Progenitor cell of endocrine pancreas (in vitro differentiated cells): Measurements from ENCODE around the gene SVIL. TPM values are rescaled to one million over a fixed set of nuclear protein-coding genes. Genes with fewer than 3 reads are reported as not detected.

Experiments used
- DNase-seq: peaks from one replicate; pipeline ENCODE4 v3.0.0; 2021; ENCODE audit warnings: low spot score; ENCODE audit not compliant: unreplicated experiment
- H3K27ac Mint-ChIP-seq: 2 replicates; pipeline ENCODE4 v1.8.0; 2021; ENCODE audit warnings: mild to moderate bottlenecking, moderate library complexity, mixed read lengths
- H3K27me3 Mint-ChIP-seq: 2 replicates; pipeline ENCODE4 v1.8.0; 2021; ENCODE audit warnings: mixed read lengths
- H3K36me3 Mint-ChIP-seq: 2 replicates; pipeline ENCODE4 v1.8.0; 2022; ENCODE audit warnings: mixed read lengths; ENCODE audit not compliant: insufficient read depth
- H3K4me1 Mint-ChIP-seq: 2 replicates; pipeline ENCODE4 v1.8.0; 2021; ENCODE audit warnings: low read depth, mixed read lengths
- H3K4me3 Mint-ChIP-seq: 2 replicates; pipeline ENCODE4 v1.8.0; 2021; ENCODE audit warnings: low read depth, mild to moderate bottlenecking, moderate library complexity, mixed read lengths
- H3K9me3 Mint-ChIP-seq: 2 replicates; pipeline ENCODE4 v1.8.0; 2021; ENCODE audit warnings: low read depth, mixed read lengths
- CTCF ChIP-seq: fragments of 200-600 bp; sonication (generic); IDR thresholded peaks from one replicate; pipeline ENCODE4 v1.5.0; 2021; ENCODE audit warnings: antibody characterized with exemption, mild to moderate bottlenecking; ENCODE audit not compliant: unreplicated experiment
- total RNA-seq: library from RNA; stranded (reverse); gene quantifications from 2 replicates; pipeline ENCODE4 v1.2.1, GENCODE V29; 2021

SVIL gene
- total RNA-seq, 1 donor from 2014 or later: 88.2 TPM

- H3K36me3 Mint-ChIP-seq: peaks cover 22% of the 10 kb centered on the region
- no peak overlapping the region for H3K4me3 Mint-ChIP-seq
Observed at GRCh38 chr10:29668628-29669027, 33.9 kb upstream of the SVIL start.

GRCh38 chr10:29667191-29667590 lies 32.4 kb upstream of the SVIL start:
- Mint-ChIP-seq H3K4me1 (peaks cover 30% of the 10 kb centered on the region), H3K9me3 (no peaks in the 10 kb centered on the region), H3K27ac (no peak overlapping the region), H3K36me3 (peaks cover 15% of the 10 kb centered on the region), H3K4me3 (no peak overlapping the region), H3K27me3 (no peaks in the 10 kb centered on the region)
- TF ChIP-seq CTCF: no peak
- DNase-seq: no peak

More at GRCh38 chr10:29668628-29669027, 33.9 kb upstream of the SVIL start:
- Mint-ChIP-seq H3K4me1 (peaks cover 30% of the 10 kb centered on the region), H3K9me3 (peaks cover 4% of the 10 kb centered on the region), H3K27ac (no peak overlapping the region), H3K27me3 (no peaks in the 10 kb centered on the region)
- DNase-seq: no peak
- no peak for TF ChIP-seq CTCF

GRCh38 chr10:29666201-29666600 lies 31.4 kb upstream of the SVIL start:
- no peak for DNase-seq
- Mint-ChIP-seq H3K4me1 (peaks cover 36% of the 10 kb centered on the region), H3K27ac (peak overlapping the region; percentile 25), H3K27me3 (no peaks in the 10 kb centered on the region), H3K4me3 (no peak overlapping the region), H3K9me3 (no peaks in the 10 kb centered on the region), H3K36me3 (peaks cover 13% of the 10 kb centered on the region)
- no peak for TF ChIP-seq CTCF

- DNase-seq: no peak
- Mint-ChIP-seq H3K27me3 (no peaks in the 10 kb centered on the region), H3K9me3 (no peaks in the 10 kb centered on the region), H3K36me3 (peaks cover 10% of the 10 kb centered on the region), H3K27ac (no peak overlapping the region), H3K4me1 (peaks cover 31% of the 10 kb centered on the region), H3K4me3 (no peak overlapping the region)
- TF ChIP-seq CTCF: no peak
Observed at GRCh38 chr10:29663718-29664117, 28.9 kb upstream of the SVIL start.

- H3K4me3 Mint-ChIP-seq: no peak overlapping the region
- H3K27ac Mint-ChIP-seq: peak overlapping the region; percentile 68
- H3K4me1 Mint-ChIP-seq: peaks cover 24% of the 10 kb centered on the region
- no peak for DNase-seq
- no peaks in the 10 kb centered on the region for H3K27me3 Mint-ChIP-seq
- peaks cover 18% of the 10 kb centered on the region for H3K9me3 Mint-ChIP-seq
- TF ChIP-seq CTCF: no peak
- peaks cover 43% of the 10 kb centered on the region for H3K36me3 Mint-ChIP-seq
Observed at GRCh38 chr10:29658984-29659965, 24.5 kb upstream of the SVIL start.
